Measurements from ENCODE around the gene HOXB5.

The HOXB5 gene

DNA sequence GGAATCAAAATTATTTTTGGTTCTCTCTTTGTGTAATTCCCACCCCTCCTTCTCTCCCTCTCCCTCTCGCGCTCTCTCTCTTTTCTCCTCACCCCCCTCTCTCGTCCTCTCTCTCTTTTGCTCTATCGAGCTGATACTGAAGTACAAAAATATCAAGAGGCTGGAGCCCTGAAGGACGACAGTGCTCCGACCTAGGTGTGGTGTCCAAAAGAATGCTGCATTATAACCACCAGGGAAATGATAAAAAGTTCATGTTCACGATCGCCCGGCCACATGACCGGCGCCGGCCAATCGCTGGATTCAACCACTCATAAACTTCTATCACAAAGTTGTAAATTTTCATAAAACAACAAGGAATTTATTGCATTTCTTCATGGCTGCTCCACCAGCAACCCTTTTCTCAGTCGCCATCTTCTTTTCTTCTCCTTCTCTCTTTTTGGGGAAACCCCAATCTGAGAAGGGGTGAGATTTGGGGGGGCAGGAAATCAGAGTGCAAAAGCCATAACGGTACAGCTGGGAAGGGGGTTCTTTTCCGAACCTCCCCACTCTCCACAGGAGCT, 11.3 kb upstream of the HOXB5 start, which contains the start of gene HOXB6:
TSS of gene HOXB6 (minus strand) at position 217 of the 560 bp plus-strand sequence. CDS start 6,836 bp downstream, outside the sequence.
- H3K4me3 ChIP-seq (ENCODE audit: low read depth, low read length) = peak within 1 kb of the TSS; percentile 54
- DNase-seq (ENCODE audit: low read depth) = no peak

DNA sequence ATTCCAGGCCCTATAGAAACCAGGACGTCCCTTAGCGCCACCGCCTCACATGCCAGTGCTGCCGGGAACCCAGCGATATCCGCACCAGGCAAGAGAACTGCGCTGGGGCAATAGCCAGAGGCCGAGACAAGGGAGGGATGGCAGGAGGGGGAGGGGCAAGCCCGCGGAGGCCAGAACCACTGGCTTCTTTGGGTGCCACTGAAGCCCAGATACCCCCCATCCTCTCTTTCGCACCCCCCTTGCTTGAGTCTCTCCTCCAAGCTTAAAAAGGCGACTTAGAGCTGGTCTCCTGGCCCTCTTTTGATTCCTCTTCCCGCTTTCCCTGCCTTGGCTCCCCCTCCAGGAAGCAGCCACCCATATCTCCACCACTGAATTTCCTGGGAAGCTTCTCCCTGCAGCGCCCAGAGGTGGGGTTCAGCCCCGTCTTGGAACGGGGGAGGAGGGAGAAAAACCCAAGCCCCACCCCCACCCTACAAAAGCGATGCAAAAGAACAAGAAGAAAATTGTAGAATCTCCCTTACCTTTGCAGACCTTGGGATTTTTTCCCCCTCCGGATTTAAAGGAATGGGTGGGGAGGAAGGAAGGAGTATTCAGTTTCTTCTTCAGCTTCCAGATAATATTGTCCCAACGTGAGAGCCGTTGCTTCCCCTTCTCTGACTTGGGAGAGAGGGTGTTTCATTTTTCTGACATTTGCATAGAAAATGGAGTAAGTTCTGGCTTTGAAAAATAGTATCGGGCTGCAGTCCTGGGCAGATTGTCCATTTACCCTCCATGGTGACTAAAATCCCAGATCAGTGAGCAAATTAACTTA, 10.6 kb upstream of the HOXB5 start:
- DNase-seq (ENCODE audit: low read depth) = no peak
- TF ChIP-seq, protein P1, sequence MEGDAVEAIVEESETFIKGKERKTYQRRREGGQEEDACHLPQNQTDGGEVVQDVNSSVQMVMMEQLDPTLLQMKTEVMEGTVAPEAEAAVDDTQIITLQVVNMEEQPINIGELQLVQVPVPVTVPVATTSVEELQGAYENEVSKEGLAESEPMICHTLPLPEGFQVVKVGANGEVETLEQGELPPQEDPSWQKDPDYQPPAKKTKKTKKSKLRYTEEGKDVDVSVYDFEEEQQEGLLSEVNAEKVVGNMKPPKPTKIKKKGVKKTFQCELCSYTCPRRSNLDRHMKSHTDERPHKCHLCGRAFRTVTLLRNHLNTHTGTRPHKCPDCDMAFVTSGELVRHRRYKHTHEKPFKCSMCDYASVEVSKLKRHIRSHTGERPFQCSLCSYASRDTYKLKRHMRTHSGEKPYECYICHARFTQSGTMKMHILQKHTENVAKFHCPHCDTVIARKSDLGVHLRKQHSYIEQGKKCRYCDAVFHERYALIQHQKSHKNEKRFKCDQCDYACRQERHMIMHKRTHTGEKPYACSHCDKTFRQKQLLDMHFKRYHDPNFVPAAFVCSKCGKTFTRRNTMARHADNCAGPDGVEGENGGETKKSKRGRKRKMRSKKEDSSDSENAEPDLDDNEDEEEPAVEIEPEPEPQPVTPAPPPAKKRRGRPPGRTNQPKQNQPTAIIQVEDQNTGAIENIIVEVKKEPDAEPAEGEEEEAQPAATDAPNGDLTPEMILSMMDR (IDR thresholded peaks at IDR 0.05; ENCODE audit: control insufficient read depth, extremely low read depth, insufficient read depth) = no peak
- peak overlapping the region; percentile 54 for H3K4me3 ChIP-seq (ENCODE audit: low read depth, low read length)

More for the DNA sequence above, 11.3 kb upstream of the HOXB5 start, which contains the start of gene HOXB6:
- TF ChIP-seq, protein P1 (IDR thresholded peaks at IDR 0.05; ENCODE audit: control insufficient read depth, extremely low read depth, insufficient read depth) = no peak

DNA sequence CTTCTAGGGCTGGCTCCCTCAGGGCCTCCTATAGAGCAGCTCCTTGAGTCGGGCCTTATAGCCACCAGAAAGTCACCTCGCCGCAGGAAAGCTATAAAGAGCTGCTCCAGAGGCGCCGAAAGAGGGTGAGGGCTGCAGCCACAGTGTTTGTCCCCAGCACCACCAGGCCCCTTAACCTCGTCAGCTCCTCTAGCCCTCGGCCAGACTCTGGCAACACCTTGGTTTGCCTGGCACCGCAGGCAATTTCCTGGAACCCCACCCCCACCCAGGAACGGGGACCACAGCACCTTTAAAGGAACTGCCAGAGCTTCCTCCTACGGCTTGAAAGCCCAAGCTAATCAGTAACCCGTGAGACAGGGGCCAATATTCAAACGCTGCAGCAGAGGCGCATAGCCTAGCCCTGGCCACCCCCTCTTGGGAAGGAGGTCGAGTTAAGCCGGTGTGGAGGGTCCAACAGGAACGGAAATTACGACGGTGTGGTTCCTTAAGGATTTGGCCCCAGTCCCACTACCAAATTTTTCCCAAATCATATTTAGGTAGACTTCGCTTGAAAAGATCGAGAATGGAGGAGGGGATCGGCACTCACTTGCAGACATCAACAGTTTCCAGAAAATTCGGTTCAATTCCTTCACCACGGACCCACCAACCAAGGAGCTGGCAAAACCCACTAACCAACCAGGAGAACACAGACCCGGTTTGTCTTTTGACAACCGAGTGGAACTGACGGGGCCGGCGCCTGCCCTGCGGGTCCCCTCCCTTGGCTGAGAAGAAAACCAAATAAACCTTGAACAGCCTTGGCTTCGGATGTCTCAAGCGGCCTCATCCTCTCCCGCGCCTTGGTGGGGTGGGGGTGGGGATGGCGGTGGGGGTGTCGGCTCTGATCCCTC, 8.2 kb upstream of the HOXB5 start:
- DNase-seq (ENCODE audit: low read depth) = no peak
- TF ChIP-seq, protein P1 (IDR thresholded peaks at IDR 0.05; ENCODE audit: control insufficient read depth, extremely low read depth, insufficient read depth) = no peak
- H3K4me3 ChIP-seq (ENCODE audit: low read depth, low read length) = no peak overlapping the region

DNA sequence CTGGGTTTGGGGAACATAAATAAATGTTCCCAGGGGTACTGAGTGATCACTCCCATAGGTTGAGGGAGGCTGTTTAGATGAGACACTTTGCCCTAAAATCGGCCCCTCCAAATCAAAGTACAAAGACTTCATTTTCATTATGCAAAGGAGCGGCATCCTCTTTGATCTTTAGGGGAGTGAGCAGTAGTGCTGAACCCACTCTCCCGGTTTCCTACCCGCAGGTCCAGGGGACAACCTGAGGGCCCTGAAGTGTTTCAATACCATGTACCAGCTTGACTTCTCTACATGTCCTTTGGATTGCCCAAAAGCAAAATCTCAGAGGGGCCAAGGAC, 7.6 kb upstream of the HOXB5 start:
- TF ChIP-seq, protein P1 (IDR thresholded peaks at IDR 0.05; ENCODE audit: control insufficient read depth, extremely low read depth, insufficient read depth) = no peak
- no peak for DNase-seq (ENCODE audit: low read depth)
- H3K4me3 ChIP-seq (ENCODE audit: low read depth, low read length) = no peak overlapping the region

DNA sequence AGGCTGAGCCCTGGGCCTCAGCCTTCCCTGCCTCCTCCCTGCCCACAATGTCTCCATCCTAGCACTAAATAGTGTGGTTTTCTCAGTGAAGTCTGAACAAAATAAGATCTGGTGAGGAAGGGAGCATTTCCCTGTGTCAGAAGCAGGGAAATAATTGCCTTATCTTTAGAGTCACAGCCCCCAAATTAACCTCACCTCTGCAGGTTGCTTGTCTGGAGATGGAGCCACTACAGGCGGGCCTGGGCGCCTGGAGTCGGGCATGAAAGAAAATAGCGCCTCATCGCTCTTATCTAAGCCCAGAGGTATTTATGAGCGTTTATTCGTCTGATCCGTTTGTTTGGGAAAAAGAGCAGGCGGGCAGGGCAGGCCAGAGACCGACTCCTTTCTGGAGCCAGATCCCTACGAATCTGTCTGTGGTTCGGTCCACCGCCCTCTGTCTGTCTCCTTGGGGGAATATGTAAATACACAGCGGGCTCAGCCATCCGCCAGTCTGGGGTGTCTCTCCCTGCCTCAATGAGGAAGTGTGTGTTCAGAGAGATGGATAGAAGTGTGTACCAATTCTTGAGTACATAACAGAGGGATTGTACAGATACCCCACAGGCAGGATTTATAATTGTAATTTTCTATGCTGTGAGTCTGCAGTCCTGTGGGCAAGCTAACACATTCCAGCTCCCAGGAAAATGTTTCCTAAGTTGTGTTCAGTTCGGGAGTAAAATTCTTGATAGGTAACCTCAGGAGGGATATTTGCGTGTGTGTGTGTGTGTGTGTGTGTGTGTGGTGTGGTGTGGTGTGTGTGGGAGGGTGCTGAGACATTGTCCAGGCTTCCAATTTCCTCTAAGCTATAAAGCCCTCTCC, 6.9 kb upstream of the HOXB5 start:
- TF ChIP-seq, protein P1 (IDR thresholded peaks at IDR 0.05; ENCODE audit: control insufficient read depth, extremely low read depth, insufficient read depth) = no peak
- no peak for DNase-seq (ENCODE audit: low read depth)
- H3K4me3 ChIP-seq (ENCODE audit: low read depth, low read length) = no peak overlapping the region

DNA sequence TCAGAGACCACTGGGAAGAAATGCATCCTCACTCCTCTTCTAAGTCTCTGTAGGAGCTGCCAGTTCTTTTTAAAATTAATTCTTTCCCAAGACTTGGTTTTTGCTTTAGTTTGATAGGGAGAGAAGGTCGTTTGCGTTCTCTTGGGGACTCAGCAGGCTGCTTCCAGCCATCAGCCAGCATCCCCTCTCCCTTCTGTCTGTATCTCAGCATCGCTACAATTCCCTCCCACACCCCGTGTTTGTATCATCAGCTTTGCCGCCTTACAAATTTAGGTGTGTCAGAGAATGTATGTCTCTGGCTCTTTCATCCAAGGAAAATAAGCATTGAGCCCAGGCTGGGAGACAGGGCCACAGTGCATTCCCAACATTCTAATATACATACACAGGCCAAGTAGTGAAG, 5.8 kb upstream of the HOXB5 start:
- H3K4me3 ChIP-seq (ENCODE audit: low read depth, low read length) = no peak overlapping the region
- TF ChIP-seq, protein P1 (IDR thresholded peaks at IDR 0.05; ENCODE audit: control insufficient read depth, extremely low read depth, insufficient read depth) = no peak
- DNase-seq (ENCODE audit: low read depth) = no peak

All from LNCaP clone FGC (cell line).